HG03103 (cell line): ENCODE results near the gene COL4A5.

Experiments used
- ATAC-seq: cut with Tn5 transposase; IDR thresholded peaks from one replicate; pipeline ENCODE4 v1.9.1; 2021; ENCODE audit warnings: low read depth; ENCODE audit not compliant: unreplicated experiment

The COL4A5 gene

GRCh38 chrX:108736509-108737479 is 297.2 kb downstream of the COL4A5 start, which contains the start of gene IRS4:
Gene IRS4, minus strand, starts transcription at chrX:108736563.
- no peak for ATAC-seq

GRCh38 chrX:108737754-108738153 is 298.1 kb downstream of the COL4A5 start:
- no peak for ATAC-seq

GRCh38 chrX:108740299-108740774 is 300.7 kb downstream of the COL4A5 start:
- ATAC-seq: no peak
